GM12892 (cell line): Measurements from ENCODE around the gene THADA. TPM values are rescaled to one million over a fixed set of nuclear protein-coding genes. Genes with fewer than 3 reads are reported as not detected.
"Not testable (repeated sequence)": the region's sequence is repeated elsewhere in the genome, so short reads cannot be mapped to it uniquely, and the experiment has no call there.

Source experiments
- DNase-seq: peaks from one replicate; pipeline ENCODE4 v3.0.0; 2011; ENCODE audit not compliant: insufficient read length
- FAIRE-seq: peaks from 2 replicates; lab custom pipeline; 2011; peaks lifted over from hg19 to GRCh38; lab: Jason Lieb, UNC
- POLR2A ChIP-seq: IDR thresholded peaks from 2 replicates; pipeline ENCODE4 v1.6.1; 2011; ENCODE audit warnings: low read depth, low read length, control low read depth
- POLR2AphosphoS5 ChIP-seq: IDR thresholded peaks from 2 replicates; pipeline ENCODE4 v1.6.1; 2011; ENCODE audit warnings: low read depth, low read length, control low read depth
- TAF1 ChIP-seq: IDR thresholded peaks from 2 replicates; pipeline ENCODE4 v1.6.1; 2011; ENCODE audit warnings: low read depth, mild to moderate bottlenecking, control low read depth, low read length, borderline replicate concordance
- polyA plus RNA-seq: library from polyadenylated mRNA; unstranded; fragments of >200 nt; gene quantifications from one replicate; pipeline ENCODE4 v1.2.1, GENCODE V29; 2012; ENCODE audit warnings: missing spikeins, inconsistent platforms; ENCODE audit not compliant: missing spikeins

THADA gene, protein sequence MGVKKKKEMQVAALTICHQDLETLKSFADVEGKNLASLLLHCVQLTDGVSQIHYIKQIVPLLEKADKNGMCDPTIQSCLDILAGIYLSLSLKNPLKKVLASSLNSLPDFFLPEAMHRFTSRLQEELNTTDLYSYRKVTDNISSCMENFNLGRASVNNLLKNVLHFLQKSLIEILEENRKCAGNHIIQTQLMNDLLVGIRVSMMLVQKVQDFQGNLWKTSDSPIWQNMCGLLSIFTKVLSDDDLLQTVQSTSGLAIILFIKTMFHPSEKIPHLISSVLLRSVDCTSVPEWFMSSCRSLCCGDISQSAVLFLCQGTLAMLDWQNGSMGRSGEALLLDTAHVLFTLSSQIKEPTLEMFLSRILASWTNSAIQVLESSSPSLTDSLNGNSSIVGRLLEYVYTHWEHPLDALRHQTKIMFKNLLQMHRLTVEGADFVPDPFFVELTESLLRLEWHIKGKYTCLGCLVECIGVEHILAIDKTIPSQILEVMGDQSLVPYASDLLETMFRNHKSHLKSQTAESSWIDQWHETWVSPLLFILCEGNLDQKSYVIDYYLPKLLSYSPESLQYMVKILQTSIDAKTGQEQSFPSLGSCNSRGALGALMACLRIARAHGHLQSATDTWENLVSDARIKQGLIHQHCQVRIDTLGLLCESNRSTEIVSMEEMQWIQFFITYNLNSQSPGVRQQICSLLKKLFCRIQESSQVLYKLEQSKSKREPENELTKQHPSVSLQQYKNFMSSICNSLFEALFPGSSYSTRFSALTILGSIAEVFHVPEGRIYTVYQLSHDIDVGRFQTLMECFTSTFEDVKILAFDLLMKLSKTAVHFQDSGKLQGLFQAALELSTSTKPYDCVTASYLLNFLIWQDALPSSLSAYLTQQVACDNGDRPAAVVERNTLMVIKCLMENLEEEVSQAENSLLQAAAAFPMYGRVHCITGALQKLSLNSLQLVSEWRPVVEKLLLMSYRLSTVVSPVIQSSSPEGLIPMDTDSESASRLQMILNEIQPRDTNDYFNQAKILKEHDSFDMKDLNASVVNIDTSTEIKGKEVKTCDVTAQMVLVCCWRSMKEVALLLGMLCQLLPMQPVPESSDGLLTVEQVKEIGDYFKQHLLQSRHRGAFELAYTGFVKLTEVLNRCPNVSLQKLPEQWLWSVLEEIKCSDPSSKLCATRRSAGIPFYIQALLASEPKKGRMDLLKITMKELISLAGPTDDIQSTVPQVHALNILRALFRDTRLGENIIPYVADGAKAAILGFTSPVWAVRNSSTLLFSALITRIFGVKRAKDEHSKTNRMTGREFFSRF (N-terminal part only)
- polyA plus RNA-seq, result 15.2 TPM

DNA sequence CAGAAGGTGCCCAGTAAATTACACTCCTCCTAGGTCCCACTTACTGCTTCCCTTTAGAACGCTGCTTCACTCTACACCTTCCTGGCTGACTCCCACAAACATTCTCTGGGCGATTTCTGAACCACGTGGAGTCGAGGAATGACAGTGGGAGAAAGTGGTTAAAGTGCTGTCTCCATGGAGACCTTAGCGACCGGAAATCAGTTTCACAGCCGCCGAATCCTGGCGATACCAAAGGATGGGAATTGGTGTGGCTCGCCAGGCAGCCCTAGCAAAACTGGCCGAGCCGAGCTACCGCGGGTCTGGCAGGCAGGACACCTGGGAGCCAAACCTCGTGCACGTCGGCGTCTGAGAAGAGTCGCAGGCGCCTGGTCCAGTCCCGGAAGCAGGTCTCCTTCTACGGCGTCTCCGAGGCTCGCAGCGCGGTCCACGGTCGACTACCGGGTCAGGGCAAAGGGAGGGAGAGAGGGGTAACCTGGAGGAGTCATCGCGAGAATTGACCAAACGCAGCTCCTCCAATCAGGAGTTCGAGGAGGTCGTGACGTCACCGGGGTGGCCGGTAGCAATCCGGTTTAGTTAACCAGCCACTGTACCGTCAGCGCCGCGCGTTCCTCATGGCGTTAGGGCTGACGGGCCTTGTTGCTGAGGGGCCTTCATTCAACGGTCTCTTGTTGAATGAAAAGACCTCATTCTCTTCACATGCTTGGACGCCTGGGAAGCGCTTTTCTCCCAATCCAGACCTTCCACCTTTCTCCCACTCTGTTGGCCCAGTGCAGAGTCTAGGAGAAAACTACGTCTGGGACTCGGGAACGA, at the start of gene THADA:
Gene THADA, minus strand, starts transcription at position 436 of the 810 bp plus-strand sequence. CDS start 3,646 bp downstream, outside the sequence.
- FAIRE-seq (peak; percentile 99), DNase-seq (peak; percentile 86)
- peak; percentile 98 for TF ChIP-seq POLR2AphosphoS5
- TF ChIP-seq POLR2A, result peak; percentile 97
- TF ChIP-seq TAF1, result peak; percentile 77

DNA sequence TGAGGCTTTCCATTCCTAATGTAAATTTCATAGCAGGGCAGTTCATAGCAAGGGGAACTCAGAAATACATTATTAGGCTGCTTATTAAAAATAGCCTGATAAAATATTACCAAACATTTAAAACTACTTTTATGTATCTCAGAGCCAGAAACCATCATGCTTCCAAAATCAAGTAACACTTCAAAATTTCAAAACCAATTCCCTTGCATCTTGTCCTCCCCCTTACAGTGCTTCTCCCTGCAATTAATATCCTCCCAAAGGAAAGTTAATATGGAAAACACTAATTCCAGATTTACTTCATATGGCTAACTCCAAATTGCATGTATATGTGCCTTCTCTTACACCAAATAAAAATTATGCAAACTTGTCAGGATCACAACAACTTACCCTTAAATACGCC, 47.8 kb upstream of the THADA start:
- FAIRE-seq (no peak), DNase-seq (no peak)
- TF ChIP-seq TAF1 (no peak), POLR2AphosphoS5 (no peak), POLR2A (no peak)

DNA sequence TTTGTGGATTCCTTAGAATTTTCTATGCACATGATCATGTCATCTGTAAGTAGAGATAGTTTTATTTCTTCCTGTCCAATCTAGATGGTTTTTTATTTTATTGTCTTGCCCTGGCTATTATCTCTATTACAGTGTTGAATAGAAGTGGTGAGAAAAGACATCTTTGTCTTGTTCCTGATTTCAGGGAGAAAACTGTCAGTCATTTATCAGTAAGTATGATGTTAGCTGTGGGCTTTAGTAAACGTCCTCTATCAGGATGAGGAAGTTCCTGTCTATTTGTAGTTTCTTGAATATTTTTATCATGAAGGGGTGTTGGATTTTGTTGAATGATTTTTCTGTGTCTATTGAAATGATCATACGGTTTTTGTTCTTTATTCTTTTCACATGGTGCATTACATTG, 46.5 kb upstream of the THADA start:
- no peak for FAIRE-seq
- TF ChIP-seq POLR2A (no peak), TAF1 (no peak), POLR2AphosphoS5 (no peak)
- DNase-seq, result no peak

DNA sequence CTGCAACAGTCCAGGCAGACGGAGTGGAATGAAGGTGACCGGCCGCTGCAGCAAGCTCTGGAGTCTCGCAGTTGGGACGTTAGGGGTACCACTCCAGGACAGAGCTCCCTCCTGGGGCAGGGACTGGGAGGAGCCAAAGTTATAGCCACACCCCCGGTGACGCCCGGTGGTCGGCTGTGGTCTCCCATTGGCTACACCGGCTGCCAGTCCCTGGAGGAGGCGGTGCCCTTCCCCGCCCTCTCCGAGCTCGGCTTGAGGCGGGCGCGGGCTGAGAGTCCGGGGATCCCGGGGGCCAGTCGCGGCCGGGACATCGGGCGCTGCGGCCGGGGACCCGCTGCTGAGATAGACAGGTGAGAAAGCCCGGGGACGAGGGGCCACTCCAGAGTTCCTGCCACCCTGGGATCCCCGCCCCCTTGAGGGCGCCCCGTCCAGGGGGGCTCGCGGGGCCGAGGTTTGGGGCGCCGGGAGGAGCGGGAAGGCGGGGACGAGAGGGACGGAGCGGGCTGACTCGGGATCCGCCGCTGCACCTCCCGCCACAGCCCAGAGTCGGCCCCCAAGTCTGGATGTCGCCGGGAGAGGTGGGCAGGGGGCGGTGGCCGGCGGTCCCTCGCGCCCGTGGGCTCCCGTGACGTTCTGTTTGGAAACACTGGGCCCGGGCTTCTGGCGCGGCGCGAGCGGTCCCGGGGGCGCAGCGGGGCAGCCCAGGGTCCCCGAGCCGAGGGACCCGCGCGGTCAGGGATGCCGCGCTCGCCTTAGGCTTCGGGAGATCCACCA, 41.4 kb upstream of the THADA start, which contains the start of gene PLEKHH2:
Gene PLEKHH2, plus strand, starts transcription at position 231 of the 774 bp plus-strand sequence. CDS start 7,414 bp downstream, outside the sequence.
- no peak for TF ChIP-seq POLR2AphosphoS5
- no peak for TF ChIP-seq TAF1
- no peak for TF ChIP-seq POLR2A
- peak; percentile 73 for DNase-seq
- FAIRE-seq, result no peak

DNA sequence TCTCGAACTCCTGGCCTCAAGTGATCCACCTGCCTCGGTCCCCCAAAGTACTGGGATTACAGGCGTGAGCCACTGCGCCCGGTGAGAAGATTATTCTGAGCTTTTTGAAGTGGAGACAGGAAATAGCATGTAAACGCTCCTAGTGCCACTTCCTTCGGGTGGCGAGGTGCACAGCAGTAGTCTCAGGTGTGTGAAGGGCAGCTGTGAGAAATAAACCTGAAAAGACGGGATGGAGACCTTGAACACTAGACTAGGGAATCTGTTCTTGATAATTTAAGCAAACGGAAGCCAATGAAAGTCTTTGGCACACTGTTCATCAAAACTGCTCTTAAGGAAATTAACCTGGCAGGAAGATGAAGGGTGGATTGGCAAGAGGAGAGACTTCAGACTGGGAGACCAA, 40.8 kb upstream of the THADA start:
- DNase-seq, result no peak

GRCh38 chr2:43636153-43636552, 40.3 kb upstream of the THADA start:
- not testable (repeated sequence) for FAIRE-seq, DNase-seq

More for the DNA sequence above, 40.8 kb upstream of the THADA start:
- FAIRE-seq, result no peak
- TF ChIP-seq POLR2A (no peak), TAF1 (no peak), POLR2AphosphoS5 (no peak)

DNA sequence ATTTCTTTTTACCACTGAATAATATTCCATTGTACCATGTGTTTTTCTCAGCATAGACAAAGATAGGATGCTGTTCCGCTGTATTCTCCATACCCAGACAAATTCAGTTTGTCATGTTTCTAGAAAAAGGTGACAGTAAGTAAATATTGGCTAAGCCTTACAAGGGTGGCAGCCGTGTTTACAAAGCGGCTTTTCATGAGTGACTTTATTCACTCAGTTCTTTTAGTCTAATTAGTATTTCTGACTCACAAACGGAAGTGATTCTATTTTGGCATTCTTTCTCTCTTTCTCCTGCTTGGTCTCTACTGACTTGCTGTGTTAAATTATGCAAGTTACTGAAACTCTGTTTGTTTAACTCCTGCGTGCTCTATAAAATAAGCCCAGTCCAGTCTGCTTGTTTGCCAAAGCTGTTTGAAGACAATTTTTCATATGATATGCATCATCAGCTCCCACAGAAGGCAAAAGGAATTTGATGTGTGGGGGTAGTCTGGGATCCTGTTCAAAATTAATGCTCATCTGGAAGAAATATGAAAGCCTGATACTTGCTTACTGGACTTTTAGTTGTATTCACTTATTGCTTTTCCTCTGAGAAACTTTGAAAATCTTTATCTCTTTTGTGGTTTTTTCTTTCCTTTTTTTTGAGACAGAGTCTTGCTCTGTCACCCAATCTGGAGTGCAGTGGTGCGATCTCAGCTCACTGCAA, 38.9 kb upstream of the THADA start:
- no peak for DNase-seq
- no peak for FAIRE-seq
- TF ChIP-seq TAF1 (no peak), POLR2AphosphoS5 (no peak)

DNA sequence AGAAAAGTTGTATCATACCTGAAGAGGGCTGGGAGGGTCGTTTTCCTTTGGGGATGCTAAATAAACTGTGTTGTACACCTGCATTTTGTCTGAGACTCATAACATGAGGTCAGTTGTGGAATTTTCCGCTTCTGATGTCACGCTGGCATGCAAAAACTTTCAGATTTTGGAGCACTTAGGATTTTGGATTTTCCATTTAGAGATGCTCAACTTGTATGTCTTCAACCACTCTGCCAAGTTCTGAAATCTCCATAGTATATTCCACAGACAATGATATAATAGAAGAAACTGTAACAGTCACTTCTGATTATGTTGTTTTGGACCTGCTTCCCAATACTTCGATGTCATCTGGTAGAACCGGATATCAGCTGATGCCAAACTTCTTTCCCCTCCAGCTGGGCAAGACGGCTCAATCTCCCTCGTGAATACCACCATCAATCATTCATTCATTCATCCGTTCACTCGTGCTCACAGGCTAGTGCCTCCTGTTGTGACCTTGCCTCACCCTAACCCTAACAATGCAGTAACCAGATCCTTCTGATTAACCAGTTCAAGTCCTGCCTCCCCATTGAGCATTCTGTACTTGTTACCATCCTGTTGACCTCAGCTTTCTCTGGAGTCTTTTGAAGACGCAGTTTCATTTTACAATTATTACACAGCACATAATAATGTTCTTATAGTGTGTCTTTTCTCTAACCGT, 35.9 kb upstream of the THADA start:
- TF ChIP-seq POLR2A (no peak), TAF1 (no peak), POLR2AphosphoS5 (no peak)
- DNase-seq (no peak), FAIRE-seq (no peak)

DNA sequence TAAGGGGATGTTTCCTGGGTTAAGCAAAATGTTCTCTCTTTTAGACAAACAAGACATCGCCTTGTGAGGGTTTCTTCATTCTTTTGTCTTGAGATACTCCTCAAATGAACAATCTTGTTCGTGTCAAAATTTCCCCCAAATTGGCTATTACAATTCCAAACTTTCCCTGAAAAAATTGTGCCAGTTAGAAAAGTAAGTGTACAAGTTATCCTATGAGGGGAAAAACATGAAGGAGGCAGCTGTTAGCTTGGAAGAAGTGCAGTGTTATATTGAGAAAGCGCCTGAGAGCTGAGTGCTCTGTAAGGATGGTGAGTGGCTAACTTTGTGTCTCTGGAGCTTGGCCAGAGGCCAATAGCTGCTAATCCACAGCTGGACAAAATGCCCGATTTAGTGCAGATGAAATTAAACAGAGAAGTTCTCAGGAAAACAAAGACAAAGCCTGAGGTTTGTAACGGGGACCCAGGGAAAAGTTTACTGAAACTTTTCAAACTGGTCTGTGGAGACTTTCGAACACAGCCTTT, 27.2 kb upstream of the THADA start:
- no peak for TF ChIP-seq POLR2AphosphoS5
- no peak for TF ChIP-seq TAF1
- FAIRE-seq (no peak), DNase-seq (no peak)
